Stimulated activated CD4-positive, alpha-beta T cell treated with anti-CD3 and anti-CD28 coated beads, TNF-alpha, amount 100 ng/mL, for 48 hours (primary cell): Measurements from ENCODE around the gene CCDC107.

ENCODE experiments used
- DNase-seq, 3 donors: peaks; one replicate each; pipeline ENCODE4 v3.0.0-alpha.2; 2020; ENCODE audit warnings: low read depth in 3 of 3

CCDC107 gene

GRCh38 chr9:35682520-35683315 lies 24.6 kb downstream of the CCDC107 start:
- DNase-seq, result no peak

GRCh38 chr9:35683323-35683722 lies 25.2 kb downstream of the CCDC107 start:
- no peak for DNase-seq

GRCh38 chr9:35684921-35685320 lies 26.8 kb downstream of the CCDC107 start:
- DNase-seq, result no peak

- DNase-seq, result no peak
Observed at GRCh38 chr9:35685506-35685905, 27.4 kb downstream of the CCDC107 start.

GRCh38 chr9:35686222-35687203 lies 28.4 kb downstream of the CCDC107 start:
- DNase-seq, result no peak

- no peak for DNase-seq
Observed at GRCh38 chr9:35687306-35687705, 29.2 kb downstream of the CCDC107 start.

GRCh38 chr9:35687972-35688557 lies 30.0 kb downstream of the CCDC107 start:
- no peak for DNase-seq

- no peak for DNase-seq
Observed at GRCh38 chr9:35688558-35689541, 30.8 kb downstream of the CCDC107 start.

- DNase-seq, result no peak
Observed at GRCh38 chr9:35689542-35690293, 31.6 kb downstream of the CCDC107 start, which contains the start of gene TPM2. TPM2 (minus strand) TSS chr9:35689925; CDS start chr9:35689817, 108 bp downstream.

GRCh38 chr9:35690294-35690613 lies 32.2 kb downstream of the CCDC107 start:
- no peak for DNase-seq

- DNase-seq, result peak in 2 of 3 donors; percentile 9 to 31
Observed at GRCh38 chr9:35690614-35691333, 32.7 kb downstream of the CCDC107 start.

- DNase-seq, result no peak
Observed at GRCh38 chr9:35691334-35691650, 33.2 kb downstream of the CCDC107 start.

GRCh38 chr9:35691757-35692301 lies 33.7 kb downstream of the CCDC107 start:
- no peak for DNase-seq

GRCh38 chr9:35695943-35696401 lies 37.9 kb downstream of the CCDC107 start:
- no peak for DNase-seq

- peak; percentile 23 to 40 (median 26) for DNase-seq
Observed at GRCh38 chr9:35696520-35697215, 38.6 kb downstream of the CCDC107 start.

GRCh38 chr9:35697486-35697885 lies 39.4 kb downstream of the CCDC107 start:
- no peak for DNase-seq

- no peak for DNase-seq
Observed at GRCh38 chr9:35698231-35698630, 40.1 kb downstream of the CCDC107 start.

- no peak for DNase-seq
Observed at GRCh38 chr9:35700031-35700430, 41.9 kb downstream of the CCDC107 start.

- DNase-seq, result no peak
Observed at GRCh38 chr9:35700942-35701341, 42.9 kb downstream of the CCDC107 start.
